ENCODE data around the gene NKPD1.

GRCh38 chr19:45164577-45165335 is 4.0 kb upstream of the NKPD1 start:
- TF ChIP-seq CTCF (IDR thresholded peaks at IDR 0.05) (no peak), POLR2A (IDR thresholded peaks at IDR 0.05) (no peak)
